Measurements from ENCODE around the gene GALNT13.

The GALNT13 gene

GRCh38 chr2:154307007-154307406 lies 435.3 kb downstream of the GALNT13 start:
- Histone ChIP-seq H3K9me3 (ENCODE audit: control insufficient read depth in 5 of 5, low read length in 5 of 5) (no peaks in the 10 kb centered on the region), H3K4me3 (ENCODE audit: low read depth in 1 of 5, low read length in 5 of 5) (no peak overlapping the region), H3K27ac (ENCODE audit: low read depth, low read length) (no peak overlapping the region), H3K36me3 (ENCODE audit: control insufficient read depth in 5 of 5, insufficient read depth in 5 of 5, low read length in 5 of 5) (no peaks in the 10 kb centered on the region), H3K9ac (ENCODE audit: low read length in 5 of 5) (no peak overlapping the region), H3K27me3 (ENCODE audit: control insufficient read depth in 5 of 5, insufficient read depth in 4 of 5, low read length in 5 of 5) (no peaks in the 10 kb centered on the region), H3K4me1 (ENCODE audit: control insufficient read depth in 5 of 5, insufficient read depth in 5 of 5, low read length in 5 of 5) (no peaks in the 10 kb centered on the region)

- H3K4me1 ChIP-seq (ENCODE audit: control insufficient read depth in 5 of 5, insufficient read depth in 5 of 5, low read length in 5 of 5), result no peaks in the 10 kb centered on the region
- H3K9ac ChIP-seq (ENCODE audit: low read length in 5 of 5), result no peak overlapping the region
- H3K27ac ChIP-seq (ENCODE audit: low read depth, low read length), result no peak overlapping the region
- H3K4me3 ChIP-seq (ENCODE audit: low read depth in 1 of 5, low read length in 5 of 5), result no peak overlapping the region
- H3K36me3 ChIP-seq (ENCODE audit: control insufficient read depth in 5 of 5, insufficient read depth in 5 of 5, low read length in 5 of 5), result no peaks in the 10 kb centered on the region
- H3K27me3 ChIP-seq (ENCODE audit: control insufficient read depth in 5 of 5, insufficient read depth in 4 of 5, low read length in 5 of 5), result no peaks in the 10 kb centered on the region
- H3K9me3 ChIP-seq (ENCODE audit: control insufficient read depth in 5 of 5, low read length in 5 of 5), result no peaks in the 10 kb centered on the region
Observed at GRCh38 chr2:154324601-154325000, 452.9 kb downstream of the GALNT13 start.

DNA sequence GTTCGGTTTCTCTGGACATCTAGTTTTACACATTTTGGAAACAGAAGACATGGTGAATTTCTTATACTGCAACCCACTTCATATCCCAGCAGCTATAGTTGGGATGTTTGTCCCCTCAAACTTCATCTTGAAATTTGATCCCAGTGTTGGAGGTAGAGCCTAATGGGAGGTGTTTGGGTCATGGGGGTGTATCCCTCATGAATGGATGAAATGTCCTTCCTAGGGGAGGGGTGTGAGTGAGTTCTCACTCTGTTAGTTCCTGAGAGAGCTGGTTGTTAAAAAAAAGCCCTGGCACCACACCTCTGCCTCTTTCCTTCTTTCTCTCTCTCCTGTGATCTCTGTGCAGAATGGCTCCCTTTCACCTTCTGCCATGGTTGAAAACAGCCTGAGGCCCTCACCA lies 457.8 kb downstream of the GALNT13 start:
- Histone ChIP-seq H3K4me3 (ENCODE audit: low read depth in 1 of 5, low read length in 5 of 5) (no peak overlapping the region), H3K36me3 (ENCODE audit: control insufficient read depth in 5 of 5, insufficient read depth in 5 of 5, low read length in 5 of 5) (no peaks in the 10 kb centered on the region), H3K27me3 (ENCODE audit: control insufficient read depth in 5 of 5, insufficient read depth in 4 of 5, low read length in 5 of 5) (no peaks in the 10 kb centered on the region), H3K4me1 (ENCODE audit: control insufficient read depth in 5 of 5, insufficient read depth in 5 of 5, low read length in 5 of 5) (no peaks in the 10 kb centered on the region), H3K27ac (ENCODE audit: low read depth, low read length) (no peak overlapping the region), H3K9me3 (ENCODE audit: control insufficient read depth in 5 of 5, low read length in 5 of 5) (no peaks in the 10 kb centered on the region), H3K9ac (ENCODE audit: low read length in 5 of 5) (no peak overlapping the region)

DNA sequence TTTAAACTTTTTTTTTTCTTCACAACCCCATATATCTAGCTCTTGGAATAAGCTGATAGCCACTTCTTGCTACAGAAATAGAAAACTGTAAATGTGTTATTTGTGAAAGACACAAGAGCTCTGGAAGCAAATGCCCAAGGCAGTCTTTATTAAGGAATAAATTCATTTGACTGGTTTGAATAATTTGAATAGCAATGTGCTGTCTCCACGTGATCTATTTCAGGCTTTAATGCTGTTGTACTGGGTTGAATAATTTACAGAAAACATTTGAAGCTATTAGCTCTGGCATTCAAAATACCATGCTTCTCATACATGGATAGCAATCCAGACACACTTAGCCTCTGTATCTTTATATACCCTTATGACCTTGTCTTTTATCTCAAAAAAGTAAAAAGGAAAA lies 460.1 kb downstream of the GALNT13 start:
- no peak overlapping the region for H3K27ac ChIP-seq (ENCODE audit: low read depth, low read length)
- H3K36me3 ChIP-seq (ENCODE audit: control insufficient read depth in 5 of 5, insufficient read depth in 5 of 5, low read length in 5 of 5), result no peaks in the 10 kb centered on the region
- H3K4me3 ChIP-seq (ENCODE audit: low read depth in 1 of 5, low read length in 5 of 5), result no peak overlapping the region
- no peaks in the 10 kb centered on the region for H3K9me3 ChIP-seq (ENCODE audit: control insufficient read depth in 5 of 5, low read length in 5 of 5)
- no peaks in the 10 kb centered on the region for H3K4me1 ChIP-seq (ENCODE audit: control insufficient read depth in 5 of 5, insufficient read depth in 5 of 5, low read length in 5 of 5)
- no peak overlapping the region for H3K9ac ChIP-seq (ENCODE audit: low read length in 5 of 5)
- H3K27me3 ChIP-seq (ENCODE audit: control insufficient read depth in 5 of 5, insufficient read depth in 4 of 5, low read length in 5 of 5), result no peaks in the 10 kb centered on the region

DNA sequence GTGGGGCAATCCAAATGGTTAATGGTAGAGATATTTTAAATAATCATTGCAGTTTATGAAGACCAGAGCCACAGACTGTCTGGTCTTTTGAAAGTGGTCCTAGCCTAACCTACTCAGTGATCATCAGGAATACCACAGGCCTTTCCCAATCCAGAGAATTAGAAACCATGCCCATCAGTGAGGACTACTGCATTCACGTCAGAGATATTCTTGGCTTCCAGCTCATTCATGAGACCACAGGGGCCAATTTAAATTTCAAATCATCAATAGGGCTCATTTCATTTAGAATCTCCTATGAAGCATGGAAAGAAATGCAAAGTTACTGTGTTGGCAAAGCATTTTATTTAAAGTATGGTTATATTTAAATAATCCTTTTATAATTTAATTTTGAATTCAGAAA lies 464.5 kb downstream of the GALNT13 start:
- Histone ChIP-seq H3K27ac (ENCODE audit: low read depth, low read length) (no peak overlapping the region), H3K4me1 (ENCODE audit: control insufficient read depth in 5 of 5, insufficient read depth in 5 of 5, low read length in 5 of 5) (no peaks in the 10 kb centered on the region), H3K27me3 (ENCODE audit: control insufficient read depth in 5 of 5, insufficient read depth in 4 of 5, low read length in 5 of 5) (no peaks in the 10 kb centered on the region), H3K4me3 (ENCODE audit: low read depth in 1 of 5, low read length in 5 of 5) (no peak overlapping the region), H3K9me3 (ENCODE audit: control insufficient read depth in 5 of 5, low read length in 5 of 5) (no peaks in the 10 kb centered on the region), H3K36me3 (ENCODE audit: control insufficient read depth in 5 of 5, insufficient read depth in 5 of 5, low read length in 5 of 5) (no peaks in the 10 kb centered on the region), H3K9ac (ENCODE audit: low read length in 5 of 5) (no peak overlapping the region)

DNA sequence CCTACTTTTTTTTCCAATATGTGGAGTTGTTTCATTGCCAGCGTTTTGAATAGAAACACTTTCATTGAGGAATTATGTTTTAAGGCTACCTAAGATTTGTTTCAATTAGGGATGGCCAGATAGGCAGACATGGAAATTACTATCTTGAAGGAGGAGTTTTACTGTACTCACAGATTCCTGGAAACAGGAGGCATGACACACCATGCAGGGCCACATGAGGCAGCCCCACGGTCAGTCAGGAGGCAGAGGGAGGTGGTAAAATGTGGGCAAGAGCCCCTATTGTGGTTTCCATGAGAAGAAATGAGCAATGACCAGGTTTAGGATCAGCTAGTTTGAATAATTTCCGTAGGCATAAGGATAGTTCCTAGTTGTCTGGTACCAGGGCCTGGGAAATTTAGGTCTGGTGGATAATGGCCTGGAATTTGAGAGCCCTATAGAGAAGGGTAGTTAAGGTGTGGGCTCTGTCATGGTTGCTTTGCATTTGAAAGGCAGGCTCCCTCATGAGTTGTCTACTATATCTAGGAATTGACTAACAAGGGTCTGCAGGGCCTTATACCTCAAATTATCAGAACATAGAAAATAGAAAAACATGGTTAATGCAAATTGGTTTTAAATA lies 466.7 kb downstream of the GALNT13 start:
- H3K9me3 ChIP-seq (ENCODE audit: control insufficient read depth in 5 of 5, low read length in 5 of 5), result no peaks in the 10 kb centered on the region
- no peaks in the 10 kb centered on the region for H3K36me3 ChIP-seq (ENCODE audit: control insufficient read depth in 5 of 5, insufficient read depth in 5 of 5, low read length in 5 of 5)
- H3K4me3 ChIP-seq (ENCODE audit: low read depth in 1 of 5, low read length in 5 of 5), result no peak overlapping the region
- H3K27ac ChIP-seq (ENCODE audit: low read depth, low read length), result no peak overlapping the region
- H3K27me3 ChIP-seq (ENCODE audit: control insufficient read depth in 5 of 5, insufficient read depth in 4 of 5, low read length in 5 of 5), result no peaks in the 10 kb centered on the region
- H3K9ac ChIP-seq (ENCODE audit: low read length in 5 of 5), result no peak overlapping the region
- H3K4me1 ChIP-seq (ENCODE audit: control insufficient read depth in 5 of 5, insufficient read depth in 5 of 5, low read length in 5 of 5), result no peaks in the 10 kb centered on the region

DNA sequence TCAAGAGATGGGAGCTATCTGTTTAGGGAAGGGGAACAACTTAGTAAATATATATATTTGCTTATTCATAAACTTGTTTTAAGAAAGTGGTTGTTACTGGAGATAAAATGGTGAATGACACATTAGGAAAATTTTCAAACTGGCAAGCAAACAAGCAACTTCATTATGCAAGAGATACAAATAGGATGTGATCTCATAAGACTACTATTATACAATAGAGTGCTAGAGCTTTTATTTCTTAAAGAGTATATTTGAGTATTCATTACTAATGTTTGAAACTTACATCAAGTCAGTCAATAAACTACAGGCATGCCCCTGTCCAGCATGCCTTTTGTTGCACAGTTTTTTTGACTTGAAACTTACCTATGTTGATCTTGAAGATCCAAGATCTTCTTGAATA lies 471.6 kb downstream of the GALNT13 start:
- no peak overlapping the region for H3K27ac ChIP-seq (ENCODE audit: low read depth, low read length)
- no peaks in the 10 kb centered on the region for H3K36me3 ChIP-seq (ENCODE audit: control insufficient read depth in 5 of 5, insufficient read depth in 5 of 5, low read length in 5 of 5)
- H3K9ac ChIP-seq (ENCODE audit: low read length in 5 of 5), result no peak overlapping the region
- no peaks in the 10 kb centered on the region for H3K27me3 ChIP-seq (ENCODE audit: control insufficient read depth in 5 of 5, insufficient read depth in 4 of 5, low read length in 5 of 5)
- H3K4me1 ChIP-seq (ENCODE audit: control insufficient read depth in 5 of 5, insufficient read depth in 5 of 5, low read length in 5 of 5), result no peaks in the 10 kb centered on the region
- no peaks in the 10 kb centered on the region for H3K9me3 ChIP-seq (ENCODE audit: control insufficient read depth in 5 of 5, low read length in 5 of 5)
- H3K4me3 ChIP-seq (ENCODE audit: low read depth in 1 of 5, low read length in 5 of 5), result no peak overlapping the region

DNA sequence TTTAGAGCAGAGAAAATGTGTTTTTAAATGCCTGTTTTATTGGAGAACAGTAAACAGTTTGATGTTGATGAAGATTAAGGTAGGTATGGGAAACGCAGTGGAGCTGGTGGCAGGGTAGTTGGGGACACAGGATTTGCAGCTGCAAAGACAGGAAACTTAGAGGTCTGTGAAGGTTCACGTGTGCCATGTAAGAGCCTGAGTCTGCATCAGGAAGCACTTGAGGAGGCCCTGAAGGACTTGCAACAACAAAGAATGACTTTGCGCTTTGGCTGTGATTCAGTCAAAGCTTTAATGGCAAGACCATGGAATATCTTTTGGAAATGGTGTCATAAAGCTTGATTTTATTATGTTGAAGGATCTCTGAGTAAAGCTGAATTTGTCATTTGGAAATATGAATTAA lies 479.2 kb downstream of the GALNT13 start:
- no peak overlapping the region for H3K27ac ChIP-seq (ENCODE audit: low read depth, low read length)
- no peaks in the 10 kb centered on the region for H3K9me3 ChIP-seq (ENCODE audit: control insufficient read depth in 5 of 5, low read length in 5 of 5)
- no peaks in the 10 kb centered on the region for H3K27me3 ChIP-seq (ENCODE audit: control insufficient read depth in 5 of 5, insufficient read depth in 4 of 5, low read length in 5 of 5)
- no peak overlapping the region for H3K4me3 ChIP-seq (ENCODE audit: low read depth in 1 of 5, low read length in 5 of 5)
- H3K9ac ChIP-seq (ENCODE audit: low read length in 5 of 5), result no peak overlapping the region
- H3K4me1 ChIP-seq (ENCODE audit: control insufficient read depth in 5 of 5, insufficient read depth in 5 of 5, low read length in 5 of 5), result no peaks in the 10 kb centered on the region
- H3K36me3 ChIP-seq (ENCODE audit: control insufficient read depth in 5 of 5, insufficient read depth in 5 of 5, low read length in 5 of 5), result no peaks in the 10 kb centered on the region

GRCh38 chr2:154361276-154361675 lies 489.6 kb downstream of the GALNT13 start:
- no peaks in the 10 kb centered on the region for H3K27me3 ChIP-seq (ENCODE audit: control insufficient read depth in 5 of 5, insufficient read depth in 4 of 5, low read length in 5 of 5)
- no peaks in the 10 kb centered on the region for H3K36me3 ChIP-seq (ENCODE audit: control insufficient read depth in 5 of 5, insufficient read depth in 5 of 5, low read length in 5 of 5)
- H3K27ac ChIP-seq (ENCODE audit: low read depth, low read length), result no peak overlapping the region
- H3K9me3 ChIP-seq (ENCODE audit: control insufficient read depth in 5 of 5, low read length in 5 of 5), result no peaks in the 10 kb centered on the region
- H3K4me3 ChIP-seq (ENCODE audit: low read depth in 1 of 5, low read length in 5 of 5), result no peak overlapping the region
- no peak overlapping the region for H3K9ac ChIP-seq (ENCODE audit: low read length in 5 of 5)
- H3K4me1 ChIP-seq (ENCODE audit: control insufficient read depth in 5 of 5, insufficient read depth in 5 of 5, low read length in 5 of 5), result peaks cover 0 to 4% (median 0%) of the 10 kb centered on the region in 5 donors

DNA sequence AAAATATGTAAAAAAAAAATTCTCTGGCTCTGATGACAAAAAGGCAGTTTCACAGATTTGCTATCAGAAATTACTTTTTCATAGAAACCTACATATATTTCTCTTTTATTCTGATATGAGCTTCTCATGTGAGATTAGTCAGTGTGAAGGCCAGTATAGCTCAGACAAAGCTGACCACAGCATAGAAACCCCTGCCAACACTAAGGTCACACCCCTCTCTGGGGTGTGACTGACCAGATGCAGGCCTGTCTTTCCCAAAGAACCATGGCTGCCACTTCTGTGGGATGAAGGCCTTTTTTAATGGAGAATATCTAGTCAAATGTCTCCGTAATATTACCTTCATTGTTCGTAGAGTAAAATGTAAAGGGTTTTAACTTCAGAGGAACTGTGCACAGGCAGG lies 496.4 kb downstream of the GALNT13 start:
- no peaks in the 10 kb centered on the region for H3K27me3 ChIP-seq (ENCODE audit: control insufficient read depth in 5 of 5, insufficient read depth in 4 of 5, low read length in 5 of 5)

DNA sequence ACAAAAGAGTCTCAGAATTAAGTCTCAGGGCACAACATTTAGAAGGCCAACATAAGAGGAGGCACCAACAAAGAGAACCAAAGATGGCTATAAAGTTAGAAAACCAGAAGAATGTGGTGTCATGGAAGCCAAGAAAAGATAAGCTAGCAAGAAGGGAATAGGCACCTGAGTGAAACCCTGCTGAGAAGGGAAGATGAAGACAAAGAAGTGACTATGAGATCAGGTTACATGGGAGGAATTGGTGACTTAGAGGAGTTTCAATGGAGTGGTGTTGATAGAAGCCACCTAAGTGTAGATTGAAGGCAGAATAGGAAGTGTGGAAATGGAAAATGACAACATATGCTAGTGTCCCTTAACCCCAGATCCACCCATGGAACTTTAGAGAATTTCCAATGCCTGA lies 499.2 kb downstream of the GALNT13 start:
- no peaks in the 10 kb centered on the region for H3K27me3 ChIP-seq (ENCODE audit: control insufficient read depth in 5 of 5, insufficient read depth in 4 of 5, low read length in 5 of 5)
- no peak overlapping the region for H3K9ac ChIP-seq (ENCODE audit: low read length in 5 of 5)
- H3K4me3 ChIP-seq (ENCODE audit: low read depth in 1 of 5, low read length in 5 of 5), result no peak overlapping the region
- peaks cover 0 to 5% (median 0%) of the 10 kb centered on the region in 5 donors for H3K4me1 ChIP-seq (ENCODE audit: control insufficient read depth in 5 of 5, insufficient read depth in 5 of 5, low read length in 5 of 5)
- no peaks in the 10 kb centered on the region for H3K36me3 ChIP-seq (ENCODE audit: control insufficient read depth in 5 of 5, insufficient read depth in 5 of 5, low read length in 5 of 5)
- no peak overlapping the region for H3K27ac ChIP-seq (ENCODE audit: low read depth, low read length)
- H3K9me3 ChIP-seq (ENCODE audit: control insufficient read depth in 5 of 5, low read length in 5 of 5), result no peaks in the 10 kb centered on the region

More for the DNA sequence above, 496.4 kb downstream of the GALNT13 start:
- Histone ChIP-seq H3K36me3 (ENCODE audit: control insufficient read depth in 5 of 5, insufficient read depth in 5 of 5, low read length in 5 of 5) (no peaks in the 10 kb centered on the region), H3K9me3 (ENCODE audit: control insufficient read depth in 5 of 5, low read length in 5 of 5) (no peaks in the 10 kb centered on the region), H3K9ac (ENCODE audit: low read length in 5 of 5) (no peak overlapping the region), H3K27ac (ENCODE audit: low read depth, low read length) (no peak overlapping the region), H3K4me3 (ENCODE audit: low read depth in 1 of 5, low read length in 5 of 5) (no peak overlapping the region), H3K4me1 (ENCODE audit: control insufficient read depth in 5 of 5, insufficient read depth in 5 of 5, low read length in 5 of 5) (no peaks in the 10 kb centered on the region)
